Measurements from ENCODE around the gene SKOR2.

The SKOR2 gene

GRCh38 chr18:47251289-47252120 lies at the start of gene SKOR2:
Gene SKOR2, minus strand, starts transcription at chr18:47251660. Its CDS starts 2,477 bp downstream, at chr18:47249183.
- no peak for DNase-seq (ENCODE audit: low spot score)

- no peak for DNase-seq (ENCODE audit: low spot score)
These were observed 45.0 kb upstream of the SKOR2 start for GRCh38 chr18:47296462-47296861.

GRCh38 chr18:47294801-47295200 lies 43.3 kb upstream of the SKOR2 start:
- DNase-seq (ENCODE audit: low spot score) = no peak

GRCh38 chr18:47288741-47289140 lies 37.3 kb upstream of the SKOR2 start:
- no peak for DNase-seq (ENCODE audit: low spot score)

- no peak for DNase-seq (ENCODE audit: low spot score)
These were observed 36.6 kb upstream of the SKOR2 start for GRCh38 chr18:47287911-47288585.

GRCh38 chr18:47286776-47287410 lies 35.4 kb upstream of the SKOR2 start:
- DNase-seq (ENCODE audit: low spot score) = no peak

- no peak for DNase-seq (ENCODE audit: low spot score)
These were observed 34.0 kb upstream of the SKOR2 start for GRCh38 chr18:47285456-47285855.

GRCh38 chr18:47284721-47285395 lies 33.4 kb upstream of the SKOR2 start:
- no peak for DNase-seq (ENCODE audit: low spot score)

GRCh38 chr18:47283476-47283875 lies 32.0 kb upstream of the SKOR2 start:
- DNase-seq (ENCODE audit: low spot score) = no peak

GRCh38 chr18:47280121-47280520 lies 28.7 kb upstream of the SKOR2 start:
- no peak for DNase-seq (ENCODE audit: low spot score)

- no peak for DNase-seq (ENCODE audit: low spot score)
These were observed 23.5 kb upstream of the SKOR2 start for GRCh38 chr18:47274961-47275360.

- no peak for DNase-seq (ENCODE audit: low spot score)
These were observed 13.7 kb upstream of the SKOR2 start for GRCh38 chr18:47265197-47265596.

- DNase-seq (ENCODE audit: low spot score) = no peak
These were observed 12.8 kb upstream of the SKOR2 start for GRCh38 chr18:47264308-47264700.

- no peak for DNase-seq (ENCODE audit: low spot score)
These were observed 12.2 kb upstream of the SKOR2 start for GRCh38 chr18:47263430-47264307.

- no peak for DNase-seq (ENCODE audit: low spot score)
These were observed 11.6 kb upstream of the SKOR2 start for GRCh38 chr18:47263150-47263429.

- DNase-seq (ENCODE audit: low spot score) = no peak
These were observed 11.1 kb upstream of the SKOR2 start for GRCh38 chr18:47262301-47263149.

GRCh38 chr18:47261902-47262300 lies 10.4 kb upstream of the SKOR2 start:
- no peak for DNase-seq (ENCODE audit: low spot score)

GRCh38 chr18:47260924-47261701 lies 9.7 kb upstream of the SKOR2 start:
- DNase-seq (ENCODE audit: low spot score) = no peak

GRCh38 chr18:47260120-47260923 lies 8.9 kb upstream of the SKOR2 start:
- DNase-seq (ENCODE audit: low spot score) = peak; percentile 47

Measured in germinal center (tissue), 1 donor.